ENCODE data around the gene LRP6. TPM values are rescaled to one million over a fixed set of nuclear protein-coding genes. Genes with fewer than 3 reads are reported as not detected.

The LRP6 gene
- total and polyA plus RNA-seq, 2 of the 8 experiments (the other 6 are each of a cell fraction or from before 2014, with no cell fraction given): 53.6 to 73.2 TPM

GRCh38 chr12:12098691-12099015 lies 168.2 kb downstream of the LRP6 start:
- H2BK5ac ChIP-seq (ENCODE audit: low read depth, low read length): no peak overlapping the region
- no peaks in the 10 kb centered on the region for H4K20me1 ChIP-seq (replicated peaks in 1 of 2; ENCODE audit: control insufficient read depth in 1 of 2, insufficient read depth in 2 of 2, low read length in 2 of 2)
- H3K4me1 ChIP-seq (replicated peaks in 1 of 4; ENCODE audit: control insufficient read depth in 3 of 4, insufficient read depth in 4 of 4, low read length in 3 of 4): no peaks in the 10 kb centered on the region
- no peak overlapping the region for H3K4me3 ChIP-seq (ENCODE audit: extremely low read depth in 1 of 4, insufficient read depth in 2 of 4, low read depth in 3 of 4, low read length in 4 of 4)
- no peak overlapping the region for H3K14ac ChIP-seq (ENCODE audit: insufficient read length)
- no peak overlapping the region for H2AFZ ChIP-seq (ENCODE audit: low read length)
- H4K91ac ChIP-seq (replicated peaks; ENCODE audit: insufficient read length, low read length): no peak overlapping the region
- no peak overlapping the region for H2BK20ac ChIP-seq (ENCODE audit: low read length)
- no peaks in the 10 kb centered on the region for H3K79me1 ChIP-seq (ENCODE audit: low read depth, low read length)
- H3K18ac ChIP-seq (ENCODE audit: extremely low read depth, low read length): no peak overlapping the region
- H3K23me2 ChIP-seq (ENCODE audit: low read depth, low read length): peaks cover 2% of the 10 kb centered on the region; the same call in 1 of the 2 replicates
- H3K27me3 ChIP-seq (replicated peaks in 1 of 4; ENCODE audit: control insufficient read depth in 3 of 4, extremely low read depth in 1 of 4, insufficient read depth in 3 of 4, low read length in 3 of 4): no peaks in the 10 kb centered on the region
- H2BK120ac ChIP-seq (replicated peaks; ENCODE audit: low read depth, low read length): no peak overlapping the region
- H3K9ac ChIP-seq (replicated peaks in 1 of 4; ENCODE audit: extremely low read depth in 1 of 4, low read depth in 3 of 4, low read length in 3 of 4): no peak overlapping the region
- no peak overlapping the region for H3K4me2 ChIP-seq (ENCODE audit: insufficient read depth in 1 of 2, low read depth in 2 of 2, low read length in 2 of 2)
- H3K9me3 ChIP-seq (ENCODE audit: insufficient read depth in 2 of 2, low read depth in 1 of 2, low read length in 1 of 2): no peaks in the 10 kb centered on the region
- H3K27ac ChIP-seq (ENCODE audit: low read depth, low read length): no peak overlapping the region
- H3K79me2 ChIP-seq (ENCODE audit: control insufficient read depth in 1 of 2, insufficient read depth in 2 of 2, low read length in 2 of 2): no peaks in the 10 kb centered on the region
- no peak overlapping the region for H3K56ac ChIP-seq (replicated peaks; ENCODE audit: insufficient read length, low read depth, low read length)
- WGBS, 2 experiments (ENCODE audit: extremely low coverage in 1 of 2, insufficient coverage in 1 of 2, insufficient read length in 1 of 2, insufficient replicate concordance in 2 of 2, low coverage in 1 of 2, low lambda C conversion rate in 2 of 2, missing lambda C conversion rate in 1 of 2): 90% methylated on average over 3 of the region's 3 CpGs; no CpG with 5 or more reads in 1 of the 2 experiments
- POLR2A ChIA-PET (ENCODE audit: partially characterized antibody): interaction anchor here (1.0 to 1.6 kb wide), 3 partner anchors 8 to 14 kb away, joined by 3 to 8 read pairs (median 3); no protein-coding TSS in a partner anchor
- DNase-seq (ENCODE audit: low read depth in 1 of 2, low spot score in 2 of 2) (no peak), FAIRE-seq (no peak)
- CTCF ChIA-PET (ENCODE audit: partially characterized antibody): no interaction called here
- no peak overlapping the region for H3K23ac ChIP-seq (ENCODE audit: insufficient read length)
- H3K36me3 ChIP-seq (ENCODE audit: control insufficient read depth in 2 of 4, insufficient read depth in 4 of 4, low read length in 3 of 4): peaks cover 0 to 3% (median 0%) of the 10 kb centered on the region in 4 experiments; a peak in 1 of 8 replicates
- no peak overlapping the region for H2AK5ac ChIP-seq (ENCODE audit: low read depth, low read length)
- H4K8ac ChIP-seq (ENCODE audit: extremely low read depth, insufficient read depth, low read length): no peak overlapping the region
- no peak overlapping the region for H4K5ac ChIP-seq (ENCODE audit: insufficient read length, low read depth, low read length)
- no peak overlapping the region for H2BK12ac ChIP-seq (ENCODE audit: low read depth, low read length)
- no peak overlapping the region for H3K4ac ChIP-seq (replicated peaks; ENCODE audit: insufficient read length, low read depth, low read length)
- no peak overlapping the region for H2BK15ac ChIP-seq (ENCODE audit: low read length)
- TF ChIP-seq USF2 (IDR thresholded peaks at IDR 0.05; ENCODE audit: low read length) (no peak), CHD2 (IDR thresholded peaks at IDR 0.05; ENCODE audit: low read length) (no peak), HDAC6 (IDR thresholded peaks at IDR 0.05; ENCODE audit: low read depth, low read length) (no peak), BCL11A (IDR thresholded peaks at IDR 0.05; ENCODE audit: low read depth in 2 of 2, low read length in 2 of 2) (no peak), SP4 (IDR thresholded peaks at IDR 0.05; ENCODE audit: low read length) (no peak), RNF2 (IDR thresholded peaks at IDR 0.05; ENCODE audit: borderline replicate concordance, low read depth, low read length, missing control alignments, poor library complexity, severe bottlenecking) (no peak), CTCF (IDR thresholded peaks at IDR 0.05; ENCODE audit: control extremely low read depth in 1 of 3, insufficient read depth in 1 of 3, low read depth in 1 of 3, low read length in 3 of 3) (no peak), JUN (IDR thresholded peaks at IDR 0.05; ENCODE audit: low read depth, low read length) (no peak), CHD1 (IDR thresholded peaks at IDR 0.05; ENCODE audit: low read depth, low read length) (no peak), EP300 (IDR thresholded peaks at IDR 0.05; ENCODE audit: borderline replicate concordance in 1 of 2, low read depth in 2 of 2, low read length in 2 of 2) (no peak), FOSL1 (IDR thresholded peaks at IDR 0.05; ENCODE audit: insufficient read depth, low read depth, low read length) (no peak)

Measured in H1 (cell line).